Natural killer cell (primary cell): ENCODE measurements around the gene CCSER2. TPM values are rescaled to one million over a fixed set of nuclear protein-coding genes. Genes with fewer than 3 reads are reported as not detected.
A peak's percentile ranks its signal among the peaks of the same experiment; 100 is the strongest.

ENCODE experiments used
- ATAC-seq, 3 donors: fragments of 150-1000 bp in 2 of 3; fragments of 200-7000 bp in 1 of 3; cut with Tn5 transposase; 1 replicate in 1 of 3; 2 replicates in 2 of 3; pipeline ENCODE4 v1.10.0; 2021; ENCODE audit warnings: mild to moderate bottlenecking in 2 of 3, moderate library complexity in 2 of 3
- DNase-seq, 2 donors: peaks; one replicate each; pipeline versions ENCODE4 v3.0.0 to v3.0.0-alpha.2; 2013 to 2021; ENCODE audit warnings: mixed read lengths in 1 of 2
- H3K27ac ChIP-seq: one replicate; pipeline ENCODE4 v1.5.1; 2013; ENCODE audit warnings: mild to moderate bottlenecking, low read length
- H3K27me3 ChIP-seq: one replicate; pipeline ENCODE4 v1.6.1; 2013; ENCODE audit warnings: low read length; ENCODE audit not compliant: control insufficient read depth, insufficient read depth
- H3K36me3 ChIP-seq: one replicate; pipeline ENCODE4 v1.6.1; 2013; ENCODE audit warnings: low read length; ENCODE audit not compliant: control insufficient read depth, insufficient read depth
- H3K4me1 ChIP-seq: one replicate; pipeline ENCODE4 v1.6.1; 2013; ENCODE audit warnings: low read length; ENCODE audit not compliant: control insufficient read depth, insufficient read depth
- H3K4me3 ChIP-seq: one replicate; pipeline ENCODE4 v1.5.1; 2013; ENCODE audit warnings: low read length
- H3K9me3 ChIP-seq: one replicate; pipeline ENCODE4 v1.6.1; 2013; ENCODE audit warnings: low read length; ENCODE audit not compliant: control insufficient read depth, insufficient read depth
- H3K27ac Mint-ChIP-seq, 2 donors: one replicate each; pipeline ENCODE4 v1.8.0; 2022; ENCODE audit warnings: mild to moderate bottlenecking in 2 of 2, mixed read lengths in 2 of 2, moderate library complexity in 1 of 2
- H3K27me3 Mint-ChIP-seq, 2 donors: one replicate each; pipeline ENCODE4 v1.8.0; 2022; ENCODE audit warnings: low read depth in 2 of 2, mixed read lengths in 2 of 2
- H3K36me3 Mint-ChIP-seq: one replicate; pipeline ENCODE4 v1.8.0; 2022; ENCODE audit warnings: mixed read lengths
- H3K4me1 Mint-ChIP-seq, 2 donors: one replicate each; pipeline ENCODE4 v1.8.0; 2022; ENCODE audit warnings: mixed read lengths in 2 of 2
- H3K4me3 Mint-ChIP-seq: one replicate; pipeline ENCODE4 v1.8.0; 2022; ENCODE audit warnings: mild to moderate bottlenecking, moderate library complexity, mixed read lengths
- H3K9me3 Mint-ChIP-seq, 2 donors: one replicate each; pipeline ENCODE4 v1.8.0; 2022; ENCODE audit warnings: mixed read lengths in 2 of 2
- CTCF ChIP-seq: fragments of 200-600 bp; IDR thresholded peaks from one replicate; pipeline ENCODE4 v1.8.0; 2022; ENCODE audit warnings: antibody characterized with exemption
- WGBS: methylation state at CpG from one replicate; pipeline ENCODE4 v1.1.7; 2013; ENCODE audit warnings: missing lambda C conversion rate; ENCODE audit not compliant: insufficient coverage; 5-methylcytosine and 5-hydroxymethylcytosine counted together
- intact Hi-C: fragments of 100-400 bp; cut with micrococcal nuclease; formaldehyde crosslinking; loops from one replicate; pipeline ENCODE4 v1.14.2; 2022
- total RNA-seq, 4 donors: library from RNA; stranded (reverse); fragments of 120-200 nt in 1 of 4; gene quantifications; one replicate each; pipeline versions ENCODE4 v1.2.3 to v1.2.4, GENCODE V29; 2013 to 2022

Gene CCSER2
- total RNA-seq, 3 donors from 2014 or later (not counting 1 experiment from before 2014, with no cell fraction given) = 125 to 158 (median 146) TPM

- no peaks in the 10 kb centered on the region for H3K36me3 Mint-ChIP-seq
These were observed 150.3 kb downstream of the CCSER2 start for GRCh38 chr10:84478679-84479078.

GRCh38 chr10:84484541-84484940 is 156.2 kb downstream of the CCSER2 start:
- no peaks in the 10 kb centered on the region for H3K27me3 Mint-ChIP-seq
- H3K27ac Mint-ChIP-seq = no peak overlapping the region
- H3K27me3 ChIP-seq = no peaks in the 10 kb centered on the region
- TF ChIP-seq CTCF = no peak
- no CpG with 5 or more reads among the region's 2 CpGs for WGBS
- ATAC-seq = no peak
- intact Hi-C loops = no loop called here
- H3K4me1 ChIP-seq = no peaks in the 10 kb centered on the region
- H3K9me3 Mint-ChIP-seq = no peaks in the 10 kb centered on the region
- H3K27ac ChIP-seq = no peak overlapping the region
- DNase-seq = no peak
- no peak overlapping the region for H3K4me3 Mint-ChIP-seq
- peaks cover 5% of the 10 kb centered on the region for H3K36me3 ChIP-seq
- no peak overlapping the region for H3K4me3 ChIP-seq
- no peaks in the 10 kb centered on the region for H3K36me3 Mint-ChIP-seq
- peaks cover 23 to 24% of the 10 kb centered on the region in 2 donors for H3K4me1 Mint-ChIP-seq
- H3K9me3 ChIP-seq = no peaks in the 10 kb centered on the region

More at GRCh38 chr10:84478679-84479078, 150.3 kb downstream of the CCSER2 start:
- Mint-ChIP-seq H3K27ac (no peak overlapping the region), H3K9me3 (no peaks in the 10 kb centered on the region), H3K4me1 (peaks cover 0 to 5% of the 10 kb centered on the region in 2 donors), H3K4me3 (no peak overlapping the region), H3K27me3 (no peaks in the 10 kb centered on the region)
- Histone ChIP-seq H3K4me1 (no peaks in the 10 kb centered on the region), H3K27ac (no peak overlapping the region), H3K36me3 (peaks cover 26% of the 10 kb centered on the region), H3K27me3 (no peaks in the 10 kb centered on the region), H3K9me3 (no peaks in the 10 kb centered on the region), H3K4me3 (no peak overlapping the region)
- ATAC-seq = no peak
- intact Hi-C loops = no loop called here
- no peak for TF ChIP-seq CTCF
- no peak for DNase-seq
- 89% methylated on average over 1 of the region's 1 CpG for WGBS

GRCh38 chr10:84493361-84493760 is 165.0 kb downstream of the CCSER2 start:
- Mint-ChIP-seq H3K4me3 (no peak overlapping the region), H3K36me3 (no peaks in the 10 kb centered on the region), H3K9me3 (no peaks in the 10 kb centered on the region), H3K27me3 (no peaks in the 10 kb centered on the region), H3K27ac (peak overlapping the region; percentile 18 to 63), H3K4me1 (peaks cover 62 to 65% of the 10 kb centered on the region in 2 donors)
- TF ChIP-seq CTCF = no peak
- H3K9me3 ChIP-seq = no peaks in the 10 kb centered on the region
- intact Hi-C loops = no loop called here
- ATAC-seq (no peak), DNase-seq (no peak)
- WGBS = 90% methylated on average over 2 of the region's 2 CpGs
- no peaks in the 10 kb centered on the region for H3K27me3 ChIP-seq
- H3K36me3 ChIP-seq = no peaks in the 10 kb centered on the region
- no peaks in the 10 kb centered on the region for H3K4me1 ChIP-seq
- no peak overlapping the region for H3K4me3 ChIP-seq
- no peak overlapping the region for H3K27ac ChIP-seq
